HG03139 (cell line): ENCODE data around the gene EBF3.

ENCODE experiments used
- ATAC-seq: cut with Tn5 transposase; IDR thresholded peaks from one replicate; pipeline ENCODE4 v1.9.1; 2021; ENCODE audit not compliant: unreplicated experiment

The EBF3 gene

GRCh38 chr10:129854796-129855705 lies 109.0 kb downstream of the EBF3 start:
- ATAC-seq, result no peak

- ATAC-seq, result no peak
Observed at GRCh38 chr10:129854158-129854557, 109.9 kb downstream of the EBF3 start.

DNA sequence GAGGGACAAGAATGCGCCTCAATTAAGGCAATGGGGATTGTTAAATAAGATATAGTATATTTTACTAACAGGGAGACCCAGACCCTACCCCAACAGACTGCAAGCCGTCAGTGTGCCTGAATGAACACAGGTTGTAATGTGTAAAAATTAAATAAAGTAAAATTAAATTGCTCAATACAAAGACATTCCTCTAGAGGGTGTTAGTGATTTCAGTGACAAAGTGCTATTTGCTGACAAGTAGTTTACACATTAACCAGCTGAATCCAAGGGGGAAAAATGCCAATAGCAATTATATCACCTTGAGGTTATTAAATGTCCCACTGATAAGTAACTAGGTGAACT lies 110.5 kb downstream of the EBF3 start:
- ATAC-seq, result no peak

GRCh38 chr10:129852829-129853561 lies 111.1 kb downstream of the EBF3 start:
- no peak for ATAC-seq

- ATAC-seq, result no peak
Observed at GRCh38 chr10:129851941-129852640, 112.0 kb downstream of the EBF3 start.

- ATAC-seq, result no peak
Observed at GRCh38 chr10:129850790-129851189, 113.3 kb downstream of the EBF3 start.

DNA sequence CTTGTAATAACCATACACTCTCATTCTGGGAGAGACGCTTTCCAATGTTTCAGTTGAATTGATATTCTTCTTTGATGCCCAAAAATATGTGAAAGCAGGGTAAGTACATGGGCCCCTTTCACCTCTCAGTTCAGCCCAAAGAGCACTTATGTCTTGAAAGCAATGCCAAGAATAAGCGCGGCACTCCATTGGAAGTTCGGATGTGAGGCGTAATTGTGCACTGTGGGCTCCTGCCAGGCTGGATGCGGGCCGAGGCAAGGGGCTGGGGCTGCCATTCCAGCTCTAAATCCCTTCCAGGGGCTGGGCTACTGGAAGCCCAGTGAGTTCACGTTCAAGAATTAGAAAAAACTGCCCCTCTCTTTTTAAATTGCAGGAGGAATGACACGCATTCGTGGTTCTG lies 113.8 kb downstream of the EBF3 start:
- no peak for ATAC-seq

GRCh38 chr10:129849853-129850252 lies 114.2 kb downstream of the EBF3 start:
- ATAC-seq, result no peak

DNA sequence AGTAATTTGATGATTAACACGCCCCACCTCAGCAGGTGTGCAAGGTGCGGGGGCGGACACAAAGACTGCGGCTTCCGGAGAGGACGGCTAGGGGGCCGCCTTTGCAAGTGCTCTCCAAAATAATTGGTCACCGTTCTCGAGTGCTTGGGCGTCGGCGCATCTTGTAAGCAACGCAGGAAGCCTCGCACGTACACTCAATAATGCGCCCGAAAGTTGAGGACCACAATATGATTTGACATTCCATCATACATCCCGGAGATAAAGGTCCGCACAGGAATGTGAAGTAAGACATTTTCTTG lies 114.7 kb downstream of the EBF3 start:
- ATAC-seq, result no peak

DNA sequence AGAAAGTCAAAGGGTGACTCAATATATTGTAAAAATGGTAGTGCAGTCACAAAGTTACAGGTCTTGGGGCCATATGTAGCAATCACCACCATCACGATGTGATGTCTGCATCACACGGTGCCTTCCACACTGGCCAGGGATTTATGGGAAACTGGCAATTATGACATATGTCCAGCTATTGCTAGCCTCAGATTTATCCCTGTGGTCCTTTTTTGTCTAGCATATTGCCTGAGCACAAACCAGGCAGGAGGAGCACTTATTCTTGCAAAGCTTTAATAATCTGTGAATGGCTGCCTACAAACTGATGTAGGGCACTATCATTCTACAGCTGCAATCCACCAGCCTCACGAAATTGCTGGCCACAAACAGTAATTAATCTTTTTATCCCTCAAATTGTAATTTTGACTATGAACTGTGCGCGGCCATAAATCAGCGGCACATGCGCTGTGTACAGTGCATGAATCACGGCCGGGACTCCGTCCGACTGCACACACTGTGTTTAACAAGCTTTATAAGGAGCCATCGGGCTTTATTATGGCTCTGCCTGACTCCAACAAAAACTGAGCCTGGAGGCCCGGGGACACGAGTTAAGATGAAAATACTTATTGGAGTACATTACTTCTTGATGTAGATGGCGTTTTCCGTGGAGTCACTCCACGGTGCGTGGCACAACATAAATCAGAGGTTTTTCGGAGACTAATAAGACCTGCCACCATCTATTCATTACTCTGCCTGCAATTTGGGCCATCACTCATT lies 115.2 kb downstream of the EBF3 start:
- ATAC-seq, result no peak

DNA sequence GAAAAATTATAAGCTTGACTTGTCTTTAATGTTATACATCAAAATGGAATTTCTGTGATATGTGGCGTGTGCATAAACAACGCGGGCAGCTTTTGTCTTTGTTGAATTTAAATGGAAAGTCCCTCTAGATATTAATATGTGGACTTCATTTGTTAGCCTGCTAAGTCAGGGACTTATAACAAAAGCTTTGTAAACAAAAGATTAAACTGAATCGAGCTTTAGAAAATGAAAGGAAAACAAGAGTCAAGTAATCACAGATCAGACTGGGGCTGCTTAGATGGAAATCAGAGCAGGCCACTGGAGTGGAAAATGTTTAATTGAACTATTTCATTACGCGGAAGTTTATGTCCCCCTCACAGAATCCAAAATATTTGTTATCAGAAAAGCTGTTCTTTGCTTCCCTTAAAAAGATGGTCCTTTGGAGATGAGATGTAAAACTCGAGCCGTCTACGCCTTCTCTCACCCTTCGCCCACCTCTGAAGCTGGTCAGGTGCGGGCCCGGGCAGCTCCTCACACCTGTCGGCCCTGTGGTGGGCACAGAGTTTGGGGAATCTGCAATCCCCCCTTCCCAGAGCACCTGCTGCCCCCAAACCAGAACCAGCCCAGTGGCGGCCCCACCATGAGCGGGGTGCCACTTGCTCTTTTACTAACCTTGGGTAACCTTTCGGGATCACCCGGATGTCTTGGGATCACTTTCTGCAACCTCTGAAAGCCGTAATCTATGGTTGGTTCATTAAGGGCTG lies 116.2 kb downstream of the EBF3 start:
- no peak for ATAC-seq

GRCh38 chr10:129846991-129847391 lies 117.1 kb downstream of the EBF3 start:
- no peak for ATAC-seq

DNA sequence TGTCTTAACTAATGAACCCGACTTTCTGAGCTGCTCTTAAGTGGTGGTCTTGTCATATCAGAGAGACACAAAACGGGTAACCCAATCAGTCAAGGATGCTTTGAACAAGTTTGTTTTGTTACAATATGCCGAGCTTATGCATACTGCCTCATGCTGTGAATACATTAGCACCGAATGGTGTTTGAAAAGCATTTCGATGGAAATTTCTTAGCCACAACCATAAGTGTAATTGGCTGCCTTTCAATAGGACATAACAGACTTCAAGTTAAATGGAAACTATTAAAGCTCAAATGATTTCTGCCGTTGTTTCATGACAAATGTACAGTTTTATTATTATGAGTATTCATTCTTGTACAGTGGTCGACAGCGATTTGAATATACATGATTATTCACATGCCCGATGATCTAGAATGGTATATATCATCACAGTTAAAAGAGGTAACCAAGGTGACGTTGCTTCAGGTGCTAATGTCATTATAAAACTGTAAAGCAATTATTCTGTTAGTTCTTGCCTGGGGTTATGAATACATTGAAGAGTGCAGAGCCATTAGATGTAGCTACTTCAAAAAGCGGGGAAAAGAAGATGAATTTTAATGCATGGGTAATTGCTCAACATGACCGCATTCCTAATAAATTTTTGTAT lies 118.8 kb downstream of the EBF3 start:
- no peak for ATAC-seq

DNA sequence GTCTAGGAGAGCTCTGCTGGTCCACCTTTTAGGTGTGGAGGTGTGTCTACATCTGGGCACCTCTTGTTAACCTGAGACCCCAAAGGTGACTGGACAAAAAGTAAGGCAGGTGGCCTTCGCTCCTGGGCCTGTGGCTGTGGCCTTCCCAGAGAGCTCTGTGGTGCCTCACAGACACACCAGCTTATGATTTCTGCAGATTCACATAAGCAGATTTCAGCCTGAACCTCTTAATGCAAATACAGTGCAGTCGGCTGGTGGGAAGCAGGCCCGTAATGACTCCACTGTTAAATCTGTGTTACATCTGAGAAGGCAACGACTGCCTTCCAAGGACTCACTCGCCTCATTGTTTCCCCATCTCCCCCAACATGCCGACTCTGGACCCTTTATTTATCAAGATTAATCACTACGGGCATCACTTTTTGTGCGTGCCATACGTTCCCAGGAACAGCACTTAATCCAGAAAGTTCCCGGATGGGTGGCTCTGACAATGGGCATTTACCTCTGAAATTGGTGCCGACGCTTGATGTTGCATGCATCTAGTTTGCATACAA lies 119.8 kb downstream of the EBF3 start:
- no peak for ATAC-seq

DNA sequence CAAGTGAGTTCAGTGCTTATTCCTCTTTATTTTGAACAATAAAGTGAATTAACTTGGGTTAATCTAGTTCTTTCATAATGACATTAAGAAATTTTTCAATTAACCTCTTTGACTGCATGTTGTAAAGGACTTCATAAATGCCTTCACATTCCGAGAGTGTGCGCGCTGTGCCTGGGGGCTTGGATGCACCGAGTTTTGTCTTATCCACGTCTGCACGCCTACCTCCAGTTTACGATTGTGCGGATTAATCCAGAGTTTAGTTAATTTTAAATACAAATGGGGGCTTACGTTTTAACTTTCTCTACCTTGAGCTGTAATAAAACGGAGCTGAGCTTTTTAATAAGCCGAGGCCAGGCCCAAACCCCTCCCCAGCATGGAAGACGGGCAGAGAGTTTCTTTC lies 120.4 kb downstream of the EBF3 start:
- no peak for ATAC-seq

GRCh38 chr10:129843131-129843541 lies 120.9 kb downstream of the EBF3 start:
- ATAC-seq, result no peak

- no peak for ATAC-seq
Observed at GRCh38 chr10:129842031-129842430, 122.0 kb downstream of the EBF3 start.

GRCh38 chr10:129841590-129841989 lies 122.5 kb downstream of the EBF3 start:
- ATAC-seq, result no peak

- no peak for ATAC-seq
Observed at GRCh38 chr10:129841071-129841470, 123.0 kb downstream of the EBF3 start.

- no peak for ATAC-seq
Observed at GRCh38 chr10:129840196-129840590, 123.9 kb downstream of the EBF3 start.
